ENCODE results near the gene PLAAT5. TPM values are rescaled to one million over a fixed set of nuclear protein-coding genes. Genes with fewer than 3 reads are reported as not detected.

Gene PLAAT5
- total RNA-seq, 1 donor from 2014 or later, result not detected

Other genes with a start within 250 kb of the PLAAT5 start
- gene SLC22A25, start 247.6 kb downstream of the PLAAT5 start, total RNA-seq, result not detected in 2 replicates
- not detected in 2 replicates for gene SLC22A9, start 121.4 kb downstream of the PLAAT5 start, total RNA-seq
- 0.17 TPM in 1 of 2 replicates, not detected in the other for gene LGALS12, start 14.9 kb upstream of the PLAAT5 start, total RNA-seq
- gene PLAAT4, start 45.6 kb upstream of the PLAAT5 start, total RNA-seq, result 136 and 138 TPM in 2 replicates
- gene PLAAT2, start 72.2 kb upstream of the PLAAT5 start, total RNA-seq, result 0.29 TPM in 1 of 2 replicates, not detected in the other
- 2.9 and 3.0 TPM in 2 replicates for gene PLAAT3, start 123.3 kb upstream of the PLAAT5 start, total RNA-seq
- 31.1 and 33.0 TPM in 2 replicates for gene ATL3, start 180.2 kb upstream of the PLAAT5 start, total RNA-seq
- gene RTN3, start 190.3 kb upstream of the PLAAT5 start, total RNA-seq, result 61.0 and 63.9 TPM in 2 replicates

Data from T-helper 1 cell treated with Interleukin-12 subunit alpha and Interleukin-12 subunit beta and Interleukin-4 antibody, amounts not matched to agents 30 ng/mL and 1 ng/mL, for 36 hours (primary cell).